Heart left ventricle (tissue), 16 donors: ENCODE results near the gene ABCB4. TPM values are rescaled to one million over a fixed set of nuclear protein-coding genes. Genes with fewer than 3 reads are reported as not detected.
A peak's percentile ranks its signal among the peaks of the same experiment; 100 is the strongest.

Experiments used
- ATAC-seq, 4 donors: fragments of 200-7000 bp; cut with Tn5 transposase; one replicate each; pipeline ENCODE4 v1.9.1; 2020 to 2022; ENCODE audit warnings: moderate library complexity in 4 of 4, mild to moderate bottlenecking in 3 of 4, moderate number of reproducible peaks in 1 of 4
- DNase-seq, 5 donors: peaks; one replicate each; pipeline ENCODE4 v3.0.0-alpha.2; 2020
- H3K27ac ChIP-seq, 12 donors: fragments of 200-600 bp; sonication (generic) in 4 of 12; one replicate each; pipeline versions ENCODE4 v1.5.0 to v1.8.0; 2016 to 2022; ENCODE audit warnings: mild to moderate bottlenecking in 2 of 12
- H3K27me3 ChIP-seq, 9 donors: fragments of 200-600 bp; sonication (generic) in 2 of 9; one replicate each; pipeline versions ENCODE4 v1.5.1 to v1.8.0; 2016 to 2022; ENCODE audit warnings: mild to moderate bottlenecking in 3 of 9
- H3K36me3 ChIP-seq, 9 donors: fragments of 200-600 bp; sonication (generic) in 2 of 9; one replicate each; pipeline versions ENCODE4 v1.5.0 to v1.8.0; 2018 to 2022; ENCODE audit warnings: mild to moderate bottlenecking in 2 of 9
- H3K4me1 ChIP-seq, 12 donors: fragments of 200-600 bp; sonication (generic) in 4 of 12; one replicate each; pipeline versions ENCODE4 v1.5.0 to v1.8.0; 2016 to 2022; ENCODE audit warnings: mild to moderate bottlenecking in 3 of 12
- H3K4me3 ChIP-seq, 12 donors: fragments of 200-600 bp; sonication (generic) in 4 of 12; one replicate each; pipeline versions ENCODE4 v1.5.0 to v1.8.0; 2017 to 2022; ENCODE audit warnings: mild to moderate bottlenecking in 9 of 12, moderate library complexity in 4 of 12
- H3K9me3 ChIP-seq, 12 donors: fragments of 200-600 bp; sonication (generic) in 4 of 12; one replicate each; pipeline versions ENCODE4 v1.5.0 to v1.8.0; 2016 to 2022; ENCODE audit warnings: mild to moderate bottlenecking in 1 of 12
- POLR2A ChIP-seq, 2 donors: fragments of 450-650 bp; IDR thresholded peaks; one replicate each; pipeline ENCODE4 v1.6.1; 2017; ENCODE audit warnings: antibody characterized with exemption in 2 of 2, mild to moderate bottlenecking in 2 of 2, moderate library complexity in 2 of 2
- WGBS, 4 donors: extraction: QIAGEN DNeasy Blood & Tissue Kit in 2 of 4; methylation state at CpG; one replicate each; pipeline versions ENCODE4 v1.1.5 to v1.1.7; 2013 to 2018; 5-methylcytosine and 5-hydroxymethylcytosine counted together
- intact Hi-C, 10 donors: fragments of 100-400 bp; cut with DNase I; formaldehyde crosslinking; loops; one replicate each; pipeline versions ENCODE4 v1.11.1 to v1.14.2; 2022
- long read RNA-seq, 3 donors: library from polyadenylated mRNA; unstranded; transcript quantifications; one replicate each; pipeline ENCODE4 v2.0.0, GENCODE V29; 2020 to 2021
- polyA plus RNA-seq, 2 donors: library from polyadenylated mRNA; stranded (reverse); fragments of 200-250 nt; gene quantifications; one replicate each; pipeline ENCODE4 v1.2.3, GENCODE V29; 2013
- total RNA-seq, 9 donors: library from RNA; depleted of rRNA in 2 of 9; stranded (reverse); fragments of >200 nt in 2 of 9; fragmentation: NEBNext Ultra II Directional in 3 of 9; extraction: Animal tissue kit (Norgen Biotek cat#: 25700) in 3 of 9; gene quantifications; one replicate each; pipeline versions ENCODE4 v1.1.0 to v1.2.4, GENCODE V29; 2016 to 2023
- TF ChIP-seq, protein P1 (sequence below), 12 donors: fragments of 200-600 bp; sonication (generic) in 4 of 12; IDR thresholded peaks; one replicate each; pipeline versions ENCODE4 v1.5.0 to v1.8.0; 2018 to 2022; ENCODE audit warnings: antibody characterized with exemption in 12 of 12, mild to moderate bottlenecking in 5 of 12
- donor health status: ischemic (EF 13 %, LVEDD 7.1; RV severe dilation, severe dysfunction).
- donor health status: healthy with polysubstance abuse.
- donor health status: DM: no; HTN: yes; CAD: no.
- donor health status: DM: no; HTN: no; CAD: no.
- donor health status: ischemic (EF 25% LVEDD 6.9; RV normal size, moderate dysfunction).
- donor health status: ischemic (EF 25% LVEDD 5.7; RV mildly dilated, moderate dysfunction).
- donor health status: healthy.
- donor health status: DM: yes; HTN: yes; CAD: no.
- donor health status: ischemic (EF 35%, LVEDD 5.7; RV mildly dilated, moderate dysfunction).
- donor health status: nonischemic (EF 11% LVEDD 7.7; RV severe dilation, severe dysfunction).
- donor health status: DM: yes; HTN: yes; CAD: no.
- donor health status: PGD.
- donor health status: ischemic (EF 29% LVEDD 5.4; RV normal size, mild dysfunction).
- donor health status: nonischemic (EF 23%, LVEDD 6.1; RV moderate dilation, normal function).

Gene ABCB4
- total RNA-seq (1 to 10 TPM; 4.1 to 9.6 (median 6.8) TPM), polyA plus RNA-seq (1 to 10 TPM in 1 of 2 donors, under 1 TPM in 1; 0.87 to 9.4 TPM)
- long read RNA-seq, donor 1, full-length matches to known transcripts = 9 of 30 reads
- long read RNA-seq, donor 1, partial matches to known transcripts = 15 of 30 reads
- long read RNA-seq, donor 1, other reads (novel, unspliced or antisense) = 6 of 30 reads
- long read RNA-seq, donor 2, partial matches to known transcripts = 27 of 35 reads
- long read RNA-seq, donor 2, other reads (novel, unspliced or antisense) = 7 of 35 reads
- long read RNA-seq, donor 3, partial matches to known transcripts = 6 of 13 reads
- long read RNA-seq, donor 3, other reads (novel, unspliced or antisense) = 4 of 13 reads

DNA sequence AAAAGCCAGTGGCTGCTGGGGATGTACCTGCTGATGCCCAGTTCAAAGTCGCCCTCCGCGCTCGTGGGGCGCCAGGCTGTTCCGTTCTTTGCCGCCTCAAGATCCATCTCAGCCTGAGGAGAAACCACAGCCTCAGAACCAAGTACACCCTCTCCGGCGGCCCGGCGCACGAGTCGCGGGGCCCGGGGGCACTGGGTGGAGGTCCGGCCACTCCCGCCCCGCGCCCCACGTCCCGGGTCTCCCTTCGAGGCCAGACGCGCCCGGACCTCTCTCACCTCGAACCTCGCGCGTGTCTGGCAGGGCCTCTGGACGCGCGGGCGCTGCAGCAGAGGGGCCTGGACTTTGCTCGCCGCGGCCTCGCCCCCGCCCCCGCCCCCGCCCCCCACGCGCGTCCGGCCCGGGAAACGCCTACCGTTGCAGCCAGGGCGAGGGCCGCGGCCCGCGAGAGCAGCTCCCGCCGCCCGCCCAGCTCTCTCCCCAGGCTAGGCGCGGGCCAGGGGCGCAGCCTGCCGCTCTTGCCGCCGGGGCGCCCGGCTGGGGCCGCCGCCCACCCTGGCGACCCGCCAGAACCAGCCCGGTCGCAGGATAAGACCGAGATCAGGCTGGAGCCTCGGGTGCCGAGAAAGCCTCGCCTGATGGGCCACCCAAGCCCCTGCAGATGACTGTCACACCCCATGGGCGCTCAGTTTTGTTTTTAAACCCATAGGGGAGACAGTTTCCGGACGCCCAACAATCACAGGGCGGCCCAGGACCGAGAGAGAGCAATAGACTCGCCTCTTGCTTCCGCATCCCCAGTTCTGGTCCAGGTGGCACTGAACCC, at the start of gene ABCB4:
Gene ABCB4, minus strand, starts transcription at position 322 of the 820 bp plus-strand sequence. Its CDS starts 215 bp downstream, at position 107.
- intact Hi-C loops = loop anchor here in 1 of 10 donors (2.0 kb wide), 1 partner anchor 31 kb away; no protein-coding TSS in a partner anchor
- Histone ChIP-seq H3K36me3 (no peaks in the 10 kb centered on the region), H3K4me3 (peak within 1 kb of the TSS; percentile 42 to 78 (median 64)), H3K4me1 (peaks cover 0 to 31% (median 5%) of the 10 kb centered on the region in 12 donors), H3K27me3 (peaks cover 0 to 20% (median 0%) of the 10 kb centered on the region in 9 donors), H3K9me3 (peaks cover 0 to 4% (median 0%) of the 10 kb centered on the region in 12 donors), H3K27ac (peak within 1 kb of the TSS; percentile 67 to 94 (median 77))
- WGBS, 4 donors = 2 to 36% (median 10%) methylated on average over 6 to 80 of the region's 80 CpGs
- ATAC-seq = peak; percentile 7 to 73 (median 40)
- TF ChIP-seq, protein P1, sequence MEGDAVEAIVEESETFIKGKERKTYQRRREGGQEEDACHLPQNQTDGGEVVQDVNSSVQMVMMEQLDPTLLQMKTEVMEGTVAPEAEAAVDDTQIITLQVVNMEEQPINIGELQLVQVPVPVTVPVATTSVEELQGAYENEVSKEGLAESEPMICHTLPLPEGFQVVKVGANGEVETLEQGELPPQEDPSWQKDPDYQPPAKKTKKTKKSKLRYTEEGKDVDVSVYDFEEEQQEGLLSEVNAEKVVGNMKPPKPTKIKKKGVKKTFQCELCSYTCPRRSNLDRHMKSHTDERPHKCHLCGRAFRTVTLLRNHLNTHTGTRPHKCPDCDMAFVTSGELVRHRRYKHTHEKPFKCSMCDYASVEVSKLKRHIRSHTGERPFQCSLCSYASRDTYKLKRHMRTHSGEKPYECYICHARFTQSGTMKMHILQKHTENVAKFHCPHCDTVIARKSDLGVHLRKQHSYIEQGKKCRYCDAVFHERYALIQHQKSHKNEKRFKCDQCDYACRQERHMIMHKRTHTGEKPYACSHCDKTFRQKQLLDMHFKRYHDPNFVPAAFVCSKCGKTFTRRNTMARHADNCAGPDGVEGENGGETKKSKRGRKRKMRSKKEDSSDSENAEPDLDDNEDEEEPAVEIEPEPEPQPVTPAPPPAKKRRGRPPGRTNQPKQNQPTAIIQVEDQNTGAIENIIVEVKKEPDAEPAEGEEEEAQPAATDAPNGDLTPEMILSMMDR (IDR thresholded peaks at IDR 0.05) = no peak
- no peak for TF ChIP-seq POLR2A (IDR thresholded peaks at IDR 0.05)
- DNase-seq = peak; percentile 20 to 65 (median 29)

DNA sequence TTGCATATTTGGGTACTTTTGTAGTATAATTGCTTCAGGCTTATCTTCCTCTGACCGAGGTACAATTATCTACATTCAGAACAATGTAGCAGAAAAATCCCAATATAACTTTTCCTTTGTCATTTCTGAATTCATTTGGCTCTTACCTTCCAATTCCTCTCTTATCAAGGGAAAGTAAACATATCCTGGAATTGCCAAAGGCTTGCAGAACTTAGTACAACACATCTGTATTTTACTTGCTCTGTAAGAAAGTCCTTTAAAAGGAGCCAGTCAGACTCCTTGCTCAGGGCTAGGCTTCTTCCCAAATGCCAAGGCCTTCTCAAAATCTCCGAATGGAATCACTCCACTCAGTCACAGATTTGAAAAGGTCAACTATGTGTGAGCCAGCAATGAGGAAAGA, 43.3 kb upstream of the ABCB4 start:
- Histone ChIP-seq H3K4me1 (peaks cover 0 to 10% (median 0%) of the 10 kb centered on the region in 12 donors), H3K4me3 (no peak overlapping the region), H3K9me3 (no peaks in the 10 kb centered on the region), H3K36me3 (no peaks in the 10 kb centered on the region), H3K27me3 (no peaks in the 10 kb centered on the region), H3K27ac (no peak overlapping the region)
- DNase-seq (no peak), ATAC-seq (no peak)
- TF ChIP-seq, protein P1 (IDR thresholded peaks at IDR 0.05) = no peak
- TF ChIP-seq POLR2A (IDR thresholded peaks at IDR 0.05) = no peak
- WGBS, 4 donors = 54 to 68% (median 65%) methylated on average over 2 of the region's 2 CpGs
- intact Hi-C loops = no loop called here

DNA sequence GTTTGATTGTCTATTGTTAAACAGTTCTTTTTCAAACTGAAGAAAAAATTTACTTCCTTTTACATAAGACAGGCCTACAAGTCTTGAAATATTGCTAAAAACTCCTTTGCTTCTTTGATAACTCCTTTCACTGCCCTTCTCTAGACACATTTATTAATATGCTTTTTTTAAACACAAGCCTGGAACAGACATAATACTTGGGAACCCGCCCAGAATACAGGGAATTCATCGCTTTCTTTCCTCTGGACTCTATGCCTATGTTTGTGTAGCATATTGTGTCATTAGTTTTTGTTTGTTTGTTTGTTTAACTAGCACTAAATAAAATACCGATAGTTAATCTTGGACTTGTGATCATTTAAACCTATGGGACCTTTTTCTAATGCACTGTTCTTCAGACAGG, 42.4 kb upstream of the ABCB4 start:
- no peaks in the 10 kb centered on the region for H3K36me3 ChIP-seq
- H3K27ac ChIP-seq = no peak overlapping the region
- DNase-seq (no peak), ATAC-seq (no peak)
- 72 to 83% (median 78%) methylated on average over 3 of the region's 3 CpGs for WGBS, 4 donors
- H3K4me1 ChIP-seq = peaks cover 0 to 10% (median 0%) of the 10 kb centered on the region in 12 donors
- no peak overlapping the region for H3K4me3 ChIP-seq
- intact Hi-C loops = no loop called here
- TF ChIP-seq, protein P1 (IDR thresholded peaks at IDR 0.05) = no peak
- no peak for TF ChIP-seq POLR2A (IDR thresholded peaks at IDR 0.05)
- H3K27me3 ChIP-seq = no peaks in the 10 kb centered on the region
- H3K9me3 ChIP-seq = no peaks in the 10 kb centered on the region
